ENCODE data around the gene MDH1.

MDH1 gene

DNA sequence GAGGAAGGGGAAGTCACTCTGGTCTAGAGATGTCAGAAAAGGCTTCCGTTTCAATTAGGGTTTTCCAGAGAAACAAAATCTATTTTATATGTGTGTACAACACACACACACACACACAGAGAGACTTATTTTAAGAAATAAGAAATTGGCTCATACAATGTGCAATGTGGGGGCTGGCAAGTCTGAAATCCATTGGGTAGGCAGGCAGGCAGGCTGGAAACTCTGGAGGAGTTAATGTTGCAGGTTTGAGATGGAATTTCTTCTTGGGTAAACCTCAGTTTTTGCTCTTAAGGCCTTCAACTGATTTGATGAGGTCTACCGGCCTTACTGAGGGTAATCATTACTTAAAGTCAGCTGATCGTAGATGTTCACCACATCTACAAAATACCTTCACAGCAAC is 62.6 kb downstream of the MDH1 start:
- no peak overlapping the region for H3K27ac ChIP-seq (ENCODE audit: low read depth, low read length)

GRCh38 chr2:63651861-63652651 is 63.3 kb downstream of the MDH1 start:
- H3K4me3 ChIP-seq (ENCODE audit: low read depth in 1 of 5, low read length in 5 of 5) = no peak overlapping the region
- H3K27ac ChIP-seq (ENCODE audit: low read depth, low read length) = peak overlapping the region; percentile 9
- H3K4me1 ChIP-seq (ENCODE audit: control insufficient read depth in 5 of 5, insufficient read depth in 5 of 5, low read length in 5 of 5) = peaks cover 0 to 40% (median 17%) of the 10 kb centered on the region in 5 donors
- H3K9ac ChIP-seq (ENCODE audit: low read length in 5 of 5) = no peak overlapping the region
- H3K9me3 ChIP-seq (ENCODE audit: control insufficient read depth in 5 of 5, low read length in 5 of 5) = peaks cover 0 to 5% (median 0%) of the 10 kb centered on the region in 5 donors
- H3K27me3 ChIP-seq (ENCODE audit: control insufficient read depth in 5 of 5, insufficient read depth in 4 of 5, low read length in 5 of 5) = no peaks in the 10 kb centered on the region
- H3K36me3 ChIP-seq (ENCODE audit: control insufficient read depth in 5 of 5, insufficient read depth in 5 of 5, low read length in 5 of 5) = no peaks in the 10 kb centered on the region

More for the DNA sequence above, 62.6 kb downstream of the MDH1 start:
- peaks cover 0 to 5% (median 0%) of the 10 kb centered on the region in 5 donors for H3K9me3 ChIP-seq (ENCODE audit: control insufficient read depth in 5 of 5, low read length in 5 of 5)
- no peak overlapping the region for H3K4me3 ChIP-seq (ENCODE audit: low read depth in 1 of 5, low read length in 5 of 5)
- no peaks in the 10 kb centered on the region for H3K27me3 ChIP-seq (ENCODE audit: control insufficient read depth in 5 of 5, insufficient read depth in 4 of 5, low read length in 5 of 5)
- peaks cover 0 to 40% (median 17%) of the 10 kb centered on the region in 5 donors for H3K4me1 ChIP-seq (ENCODE audit: control insufficient read depth in 5 of 5, insufficient read depth in 5 of 5, low read length in 5 of 5)
- peak overlapping the region in 2 of 5 donors; percentile 11 to 21 for H3K9ac ChIP-seq (ENCODE audit: low read length in 5 of 5)
- H3K36me3 ChIP-seq (ENCODE audit: control insufficient read depth in 5 of 5, insufficient read depth in 5 of 5, low read length in 5 of 5) = no peaks in the 10 kb centered on the region

- Histone ChIP-seq H3K9me3 (ENCODE audit: control insufficient read depth in 5 of 5, low read length in 5 of 5) (peaks cover 0 to 5% (median 0%) of the 10 kb centered on the region in 5 donors), H3K36me3 (ENCODE audit: control insufficient read depth in 5 of 5, insufficient read depth in 5 of 5, low read length in 5 of 5) (no peaks in the 10 kb centered on the region), H3K9ac (ENCODE audit: low read length in 5 of 5) (no peak overlapping the region), H3K27me3 (ENCODE audit: control insufficient read depth in 5 of 5, insufficient read depth in 4 of 5, low read length in 5 of 5) (no peaks in the 10 kb centered on the region), H3K27ac (ENCODE audit: low read depth, low read length) (peak overlapping the region; percentile 9), H3K4me3 (ENCODE audit: low read depth in 1 of 5, low read length in 5 of 5) (no peak overlapping the region), H3K4me1 (ENCODE audit: control insufficient read depth in 5 of 5, insufficient read depth in 5 of 5, low read length in 5 of 5) (peaks cover 0 to 40% (median 17%) of the 10 kb centered on the region in 5 donors)
These were observed 63.9 kb downstream of the MDH1 start for GRCh38 chr2:63652652-63652985.

DNA sequence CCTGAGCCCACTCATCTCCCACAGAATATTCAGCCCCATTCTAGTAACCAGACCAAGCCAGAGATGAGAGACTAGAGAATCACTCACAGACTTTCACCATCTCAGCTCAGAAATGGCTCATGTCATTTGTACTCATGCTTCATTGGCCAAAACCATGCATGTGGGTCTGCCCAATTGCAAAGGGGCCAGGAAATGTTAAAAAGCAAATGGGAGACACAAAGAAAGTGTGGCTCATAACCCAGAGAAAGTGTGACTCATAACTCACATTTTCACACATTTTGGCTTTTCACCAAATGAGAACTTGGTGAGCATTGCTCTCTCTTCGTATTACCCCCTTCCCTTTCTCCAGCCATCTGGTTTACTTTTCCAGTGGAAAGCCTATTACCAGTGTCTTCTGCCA is 66.2 kb downstream of the MDH1 start:
- no peak overlapping the region for H3K9ac ChIP-seq (ENCODE audit: low read length in 5 of 5)
- no peak overlapping the region for H3K27ac ChIP-seq (ENCODE audit: low read depth, low read length)
- H3K9me3 ChIP-seq (ENCODE audit: control insufficient read depth in 5 of 5, low read length in 5 of 5) = peaks cover 0 to 5% (median 0%) of the 10 kb centered on the region in 5 donors
- no peaks in the 10 kb centered on the region for H3K27me3 ChIP-seq (ENCODE audit: control insufficient read depth in 5 of 5, insufficient read depth in 4 of 5, low read length in 5 of 5)
- peaks cover 0 to 4% (median 0%) of the 10 kb centered on the region in 5 donors for H3K36me3 ChIP-seq (ENCODE audit: control insufficient read depth in 5 of 5, insufficient read depth in 5 of 5, low read length in 5 of 5)
- H3K4me1 ChIP-seq (ENCODE audit: control insufficient read depth in 5 of 5, insufficient read depth in 5 of 5, low read length in 5 of 5) = peaks cover 0 to 25% (median 5%) of the 10 kb centered on the region in 5 donors
- H3K4me3 ChIP-seq (ENCODE audit: low read depth in 1 of 5, low read length in 5 of 5) = no peak overlapping the region

Measured in subcutaneous abdominal adipose tissue (tissue), 5 donors.